ENCODE measurements around the gene LRRC4C.

DNA sequence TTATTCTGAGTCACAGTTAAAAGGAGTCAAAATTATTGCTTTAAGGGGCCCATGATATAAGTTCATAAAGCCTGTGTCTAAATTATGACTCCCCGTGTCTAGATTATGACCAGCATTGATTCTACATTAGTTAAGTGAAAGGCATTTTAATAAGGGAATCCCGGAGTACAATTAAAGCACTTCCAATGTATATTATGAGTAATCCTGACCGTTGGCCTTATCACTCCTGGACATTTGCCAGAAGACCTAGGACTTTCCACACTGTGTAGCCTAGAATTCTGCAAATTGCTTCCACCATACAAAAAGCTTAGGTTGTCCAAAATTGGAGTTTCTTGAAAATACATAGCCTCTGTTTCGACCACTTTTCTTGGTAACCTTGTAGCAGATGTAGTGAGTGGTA is 1292.6 kb downstream of the LRRC4C start:
- TF ChIP-seq, protein P1, sequence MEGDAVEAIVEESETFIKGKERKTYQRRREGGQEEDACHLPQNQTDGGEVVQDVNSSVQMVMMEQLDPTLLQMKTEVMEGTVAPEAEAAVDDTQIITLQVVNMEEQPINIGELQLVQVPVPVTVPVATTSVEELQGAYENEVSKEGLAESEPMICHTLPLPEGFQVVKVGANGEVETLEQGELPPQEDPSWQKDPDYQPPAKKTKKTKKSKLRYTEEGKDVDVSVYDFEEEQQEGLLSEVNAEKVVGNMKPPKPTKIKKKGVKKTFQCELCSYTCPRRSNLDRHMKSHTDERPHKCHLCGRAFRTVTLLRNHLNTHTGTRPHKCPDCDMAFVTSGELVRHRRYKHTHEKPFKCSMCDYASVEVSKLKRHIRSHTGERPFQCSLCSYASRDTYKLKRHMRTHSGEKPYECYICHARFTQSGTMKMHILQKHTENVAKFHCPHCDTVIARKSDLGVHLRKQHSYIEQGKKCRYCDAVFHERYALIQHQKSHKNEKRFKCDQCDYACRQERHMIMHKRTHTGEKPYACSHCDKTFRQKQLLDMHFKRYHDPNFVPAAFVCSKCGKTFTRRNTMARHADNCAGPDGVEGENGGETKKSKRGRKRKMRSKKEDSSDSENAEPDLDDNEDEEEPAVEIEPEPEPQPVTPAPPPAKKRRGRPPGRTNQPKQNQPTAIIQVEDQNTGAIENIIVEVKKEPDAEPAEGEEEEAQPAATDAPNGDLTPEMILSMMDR (conservative IDR thresholded peaks at IDR 0.05; ENCODE audit: low read depth, low read length) = no peak
- TF ChIP-seq EZH2phosphoT487 (IDR thresholded peaks at IDR 0.05; ENCODE audit: borderline replicate concordance, low read length) = no peak
